Erythroblast (primary cell): ENCODE measurements around the gene EXOSC7.

Experiments
- GATA1 ChIP-seq: IDR thresholded peaks from 2 replicates; pipeline ENCODE4 v1.6.1; 2011; ENCODE audit warnings: low read depth, mild to moderate bottlenecking, control low read depth, low read length, moderate library complexity
- POLR2A ChIP-seq: IDR thresholded peaks from 2 replicates; pipeline ENCODE4 v1.6.1; 2011; ENCODE audit warnings: mild to moderate bottlenecking, low read length

DNA sequence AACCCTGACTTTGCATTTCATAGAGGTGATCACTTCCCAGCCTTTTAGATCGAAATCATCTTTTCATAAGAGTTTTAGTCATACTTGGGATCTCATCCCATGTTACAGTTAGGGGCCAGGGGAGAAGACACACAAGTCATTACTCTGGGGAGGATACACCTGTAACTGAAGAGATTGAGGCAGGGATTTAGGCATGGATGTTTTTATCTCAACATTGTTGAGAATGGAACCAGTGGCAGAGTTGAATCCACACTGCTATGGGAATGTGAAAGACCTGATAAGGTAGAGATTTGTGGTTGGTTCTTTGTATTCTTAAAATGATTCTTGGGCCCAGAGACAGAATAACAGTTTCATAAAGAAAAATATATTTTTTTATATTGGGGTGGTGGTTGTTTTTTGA is 33.8 kb downstream of the EXOSC7 start:
- TF ChIP-seq POLR2A (no peak), GATA1 (no peak)
